Neural cell (in vitro differentiated cells): ENCODE data around the gene PAK1. TPM values are rescaled to one million over a fixed set of nuclear protein-coding genes. Genes with fewer than 3 reads are reported as not detected.

ENCODE experiments used
- H2AFZ ChIP-seq: fragments of 200-600, 300-800 bp; sonication (generic), shearing (Covaris generic); 2 replicates; pipeline ENCODE4 v1.6.0; 2014; ENCODE audit warnings: low read depth, mild to moderate bottlenecking, antibody characterized with exemption, low read length, moderate library complexity
- H3F3A ChIP-seq: fragments of 200-600 bp; shearing (Covaris generic); 2 replicates; pipeline ENCODE4 v1.6.1; 2016; ENCODE audit warnings: mild to moderate bottlenecking, moderate library complexity, mixed read lengths, antibody characterized with exemption, low read length; ENCODE audit not compliant: insufficient read depth, poor library complexity, severe bottlenecking
- H3K27ac ChIP-seq: fragments of 200-600, 300-800 bp; sonication (generic), shearing (Covaris generic); 2 replicates; pipeline ENCODE4 v1.5.1; 2014; ENCODE audit warnings: mild to moderate bottlenecking, low read length, moderate library complexity
- H3K27me3 ChIP-seq: fragments of 300-800, 200-600 bp; sonication (generic), shearing (Covaris generic); 2 replicates; pipeline ENCODE4 v1.6.0; 2014; ENCODE audit warnings: mild to moderate bottlenecking, low read depth, low read length, moderate library complexity; ENCODE audit not compliant: insufficient read depth
- H3K36me3 ChIP-seq: fragments of 300-800, 200-600 bp; sonication (generic), shearing (Covaris generic); 2 replicates; pipeline ENCODE4 v1.5.1; 2014; ENCODE audit warnings: mild to moderate bottlenecking, antibody characterized with exemption, low read length, moderate library complexity; ENCODE audit not compliant: insufficient read depth
- H3K4me2 ChIP-seq: fragments of 300-800, 200-600 bp; sonication (generic), shearing (Covaris generic); 2 replicates; pipeline ENCODE4 v1.6.0; 2014; ENCODE audit warnings: mild to moderate bottlenecking, low read length
- H3K4me3 ChIP-seq: fragments of 300-800, 200-600 bp; sonication (generic), shearing (Covaris generic); 2 replicates; pipeline ENCODE4 v1.5.1; 2014; ENCODE audit warnings: mild to moderate bottlenecking, low read length, moderate library complexity
- H3K79me2 ChIP-seq: fragments of 200-600 bp; shearing (Covaris generic); replicated peaks from 2 replicates; pipeline ENCODE4 v1.6.0; 2014; ENCODE audit warnings: mild to moderate bottlenecking, low read length, moderate library complexity; ENCODE audit not compliant: insufficient read depth
- H3K9ac ChIP-seq: fragments of 300-800, 200-600 bp; sonication (generic), shearing (Covaris generic); 2 replicates; pipeline ENCODE4 v1.6.1; 2016; ENCODE audit warnings: mild to moderate bottlenecking, low read length, mixed read lengths
- H3K9me2 ChIP-seq: fragments of 200-600 bp; shearing (Covaris generic); 2 replicates; pipeline ENCODE4 v1.6.1; 2016; ENCODE audit warnings: mild to moderate bottlenecking, low read length, mixed read lengths; ENCODE audit not compliant: insufficient read depth
- H3K9me3 ChIP-seq: fragments of 200-600, 300-800 bp; sonication (generic), shearing (Covaris generic); 2 replicates; pipeline ENCODE4 v1.6.1; 2016; ENCODE audit warnings: mild to moderate bottlenecking, mixed run types, low read length, moderate library complexity, mixed read lengths
- H4K20me1 ChIP-seq: fragments of 200-600 bp; shearing (Covaris generic); 2 replicates; pipeline ENCODE4 v1.6.1; 2016; ENCODE audit warnings: mild to moderate bottlenecking, mixed run types; ENCODE audit not compliant: insufficient read depth
- CTCF ChIP-seq: fragments of 450-650 bp; IDR thresholded peaks from 2 replicates; pipeline ENCODE4 v1.5.1; 2014; ENCODE audit warnings: antibody characterized with exemption, mild to moderate bottlenecking, moderate library complexity; ENCODE audit not compliant: poor library complexity, severe bottlenecking
- EP300 ChIP-seq: fragments of 450-650 bp; conservative IDR thresholded peaks from 2 replicates; pipeline ENCODE4 v1.6.1; 2014; ENCODE audit warnings: antibody characterized with exemption, mild to moderate bottlenecking, moderate library complexity; ENCODE audit not compliant: poor library complexity, severe bottlenecking
- EZH2 ChIP-seq: fragments of 200-600, 300-800 bp; shearing (Covaris generic), sonication (generic); IDR thresholded peaks from 2 replicates; pipeline ENCODE4 v1.6.1; 2014; ENCODE audit warnings: antibody characterized with exemption, low read length, borderline replicate concordance, mild to moderate bottlenecking; ENCODE audit not compliant: insufficient read depth, poor library complexity, severe bottlenecking
- MXI1 ChIP-seq: fragments of 450-650 bp; conservative IDR thresholded peaks from 2 replicates; pipeline ENCODE4 v1.6.1; 2014; ENCODE audit warnings: antibody characterized with exemption, mild to moderate bottlenecking; ENCODE audit not compliant: poor library complexity, severe bottlenecking
- POLR2AphosphoS5 ChIP-seq: IDR thresholded peaks from 2 replicates; pipeline ENCODE4 v1.6.1; 2012
- RAD21 ChIP-seq: fragments of 450-650 bp; conservative IDR thresholded peaks from 2 replicates; pipeline ENCODE4 v1.6.1; 2014; ENCODE audit warnings: antibody characterized with exemption, mild to moderate bottlenecking, moderate library complexity
- REST ChIP-seq: IDR thresholded peaks from 2 replicates; pipeline ENCODE4 v1.6.1; 2012; ENCODE audit warnings: borderline replicate concordance
- SMC3 ChIP-seq: fragments of 450-650 bp; conservative IDR thresholded peaks from 2 replicates; pipeline ENCODE4 v1.6.1; 2014; ENCODE audit warnings: antibody characterized with exemption, mild to moderate bottlenecking, moderate library complexity; ENCODE audit not compliant: poor library complexity
- TAF1 ChIP-seq: IDR thresholded peaks from 2 replicates; pipeline ENCODE4 v1.6.1; 2012; ENCODE audit warnings: low read depth
- polyA plus RNA-seq: library from polyadenylated mRNA; depleted of rRNA; stranded (reverse); fragments of >200 nt; gene quantifications from 2 replicates; pipeline ENCODE4 v1.2.3, GENCODE V29; 2014

The PAK1 gene
- polyA plus RNA-seq, 1 donor from 2014 or later = 65.2 TPM

DNA sequence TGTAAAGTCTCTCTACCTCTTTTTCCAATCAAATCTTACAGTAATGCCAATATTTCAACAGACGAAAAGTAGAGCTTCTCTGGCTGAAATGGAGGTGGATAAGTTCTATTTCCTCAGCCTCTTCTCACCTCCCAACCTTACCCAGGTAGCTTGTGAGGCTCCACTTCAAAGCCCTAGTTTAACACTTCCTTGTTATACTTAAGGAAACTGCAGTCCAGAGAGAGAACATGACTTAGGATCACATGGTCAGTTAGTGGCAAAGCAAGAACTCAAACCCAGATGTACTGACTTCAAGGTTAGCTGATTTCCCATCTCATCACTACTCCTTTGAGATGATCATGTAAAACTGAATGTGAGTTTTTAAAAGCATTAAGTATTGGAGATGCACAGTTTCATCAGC, 32.5 kb downstream of the PAK1 start:
- Histone ChIP-seq H3K27ac (no peak overlapping the region), H3K36me3 (no peaks in the 10 kb centered on the region), H3K27me3 (no peaks in the 10 kb centered on the region), H3F3A (no peaks in the 10 kb centered on the region), H3K9ac (no peak overlapping the region), H3K9me2 (no peaks in the 10 kb centered on the region), H3K79me2 (peaks cover 13% of the 10 kb centered on the region), H3K4me2 (no peak overlapping the region), H2AFZ (no peak overlapping the region), H4K20me1 (no peaks in the 10 kb centered on the region), H3K4me3 (no peak overlapping the region), H3K9me3 (no peaks in the 10 kb centered on the region)
- TF ChIP-seq EP300 (no peak), MXI1 (no peak), CTCF (no peak), RAD21 (no peak), POLR2AphosphoS5 (no peak), EZH2 (no peak), TAF1 (no peak), REST (no peak), SMC3 (no peak)

- Histone ChIP-seq H3K9ac (no peak overlapping the region), H3K9me2 (no peaks in the 10 kb centered on the region), H3K4me2 (no peak overlapping the region), H4K20me1 (no peaks in the 10 kb centered on the region), H3K27me3 (no peaks in the 10 kb centered on the region), H2AFZ (no peak overlapping the region), H3K27ac (no peak overlapping the region), H3K36me3 (no peaks in the 10 kb centered on the region), H3K4me3 (no peak overlapping the region), H3K9me3 (no peaks in the 10 kb centered on the region), H3F3A (no peaks in the 10 kb centered on the region), H3K79me2 (peaks cover 13% of the 10 kb centered on the region)
- TF ChIP-seq CTCF = no peak
- no peak for TF ChIP-seq SMC3
- TF ChIP-seq TAF1 = no peak
- TF ChIP-seq EP300 = no peak
- no peak for TF ChIP-seq MXI1
- TF ChIP-seq REST = no peak
- TF ChIP-seq EZH2 = no peak
- TF ChIP-seq RAD21 = no peak
- no peak for TF ChIP-seq POLR2AphosphoS5
These were observed 33.2 kb downstream of the PAK1 start for GRCh38 chr11:77440678-77441077.
